ENCODE results near the gene ARHGAP24.

ARHGAP24 gene

GRCh38 chr4:85707611-85708010 lies 232.7 kb downstream of the ARHGAP24 start:
- no peak for DNase-seq

- no peak for DNase-seq
Observed at GRCh38 chr4:85708468-85708867, 233.5 kb downstream of the ARHGAP24 start.

DNA sequence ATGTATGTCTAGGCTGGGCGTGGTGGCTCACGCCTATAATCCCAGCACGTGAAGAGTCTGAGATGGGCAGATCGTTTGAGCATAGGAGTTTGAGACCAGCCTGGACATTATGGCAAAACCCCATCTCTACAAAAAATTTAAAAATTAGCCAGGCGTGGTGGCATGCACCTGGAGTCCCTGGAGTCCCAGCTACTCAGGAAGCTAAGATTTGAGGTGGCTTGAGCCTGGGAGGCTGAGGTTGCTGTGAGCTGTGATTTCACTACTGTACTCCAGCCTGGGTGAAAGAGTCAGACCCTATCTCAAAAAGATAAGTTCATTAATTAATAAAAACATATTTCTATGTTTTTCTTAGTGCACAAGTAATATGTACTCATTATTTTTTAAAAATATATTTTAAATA lies 238.1 kb downstream of the ARHGAP24 start:
- DNase-seq: no peak

GRCh38 chr4:85715991-85716737 lies 241.2 kb downstream of the ARHGAP24 start:
- no peak for DNase-seq

DNA sequence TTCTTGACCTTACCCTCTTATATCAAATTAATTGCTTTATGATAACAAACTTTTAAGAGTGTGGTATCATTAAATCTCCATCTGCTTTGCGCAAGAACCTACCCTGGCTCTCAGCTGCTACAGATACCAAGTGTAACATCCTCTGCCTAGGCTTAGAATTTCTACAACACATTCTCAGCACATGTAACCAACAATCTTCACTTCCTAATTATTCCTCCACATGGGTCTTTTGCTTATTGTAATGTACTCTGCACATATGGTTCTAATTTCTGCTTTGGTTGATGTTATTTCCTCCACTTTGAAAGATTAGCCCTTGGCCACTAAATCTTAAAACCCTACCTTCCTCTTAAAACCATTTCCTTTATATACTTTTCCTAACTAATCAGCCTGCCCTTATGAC lies 242.4 kb downstream of the ARHGAP24 start:
- DNase-seq: no peak

GRCh38 chr4:85717847-85718246 lies 242.9 kb downstream of the ARHGAP24 start:
- no peak for DNase-seq

DNA sequence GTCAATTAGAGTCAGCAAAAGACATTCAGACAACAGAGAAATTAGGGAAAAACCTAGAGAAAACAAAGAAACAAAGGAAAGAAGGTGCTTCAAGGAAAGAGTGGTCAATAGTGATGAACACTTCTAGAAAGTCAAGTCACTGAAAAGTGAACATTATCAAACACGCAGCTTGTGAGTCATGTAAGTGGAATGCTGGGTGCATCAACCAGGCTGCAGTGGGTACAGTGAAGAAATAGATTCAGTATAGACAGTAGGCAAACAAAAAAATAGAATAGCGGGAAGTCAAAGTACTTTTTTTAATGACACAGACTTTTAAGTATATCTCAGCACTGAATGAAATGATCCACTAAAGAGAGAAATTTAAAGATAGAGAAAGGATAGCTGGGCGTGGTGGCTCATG lies 245.8 kb downstream of the ARHGAP24 start:
- no peak for DNase-seq

DNA sequence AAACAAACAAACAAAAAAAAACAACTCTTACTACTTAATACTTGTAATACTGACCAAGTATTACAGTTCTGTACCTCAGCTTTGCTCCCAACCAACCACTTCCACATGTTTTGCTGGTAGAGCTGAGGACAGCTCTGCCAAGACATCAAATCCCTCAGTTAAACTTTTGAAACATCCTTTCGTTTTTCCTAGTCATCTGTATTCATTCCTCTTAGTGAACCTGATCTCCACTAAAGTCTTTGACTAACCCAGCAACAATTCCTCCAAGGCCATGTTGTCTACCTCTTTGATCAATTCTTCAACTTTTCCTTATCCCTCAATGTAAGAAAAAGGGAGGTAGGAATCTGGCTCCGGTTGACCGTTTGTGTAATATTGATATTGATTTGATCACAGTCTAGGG lies 247.5 kb downstream of the ARHGAP24 start:
- DNase-seq: no peak

- no peak for DNase-seq
Observed at GRCh38 chr4:85722807-85723206, 247.9 kb downstream of the ARHGAP24 start.

DNA sequence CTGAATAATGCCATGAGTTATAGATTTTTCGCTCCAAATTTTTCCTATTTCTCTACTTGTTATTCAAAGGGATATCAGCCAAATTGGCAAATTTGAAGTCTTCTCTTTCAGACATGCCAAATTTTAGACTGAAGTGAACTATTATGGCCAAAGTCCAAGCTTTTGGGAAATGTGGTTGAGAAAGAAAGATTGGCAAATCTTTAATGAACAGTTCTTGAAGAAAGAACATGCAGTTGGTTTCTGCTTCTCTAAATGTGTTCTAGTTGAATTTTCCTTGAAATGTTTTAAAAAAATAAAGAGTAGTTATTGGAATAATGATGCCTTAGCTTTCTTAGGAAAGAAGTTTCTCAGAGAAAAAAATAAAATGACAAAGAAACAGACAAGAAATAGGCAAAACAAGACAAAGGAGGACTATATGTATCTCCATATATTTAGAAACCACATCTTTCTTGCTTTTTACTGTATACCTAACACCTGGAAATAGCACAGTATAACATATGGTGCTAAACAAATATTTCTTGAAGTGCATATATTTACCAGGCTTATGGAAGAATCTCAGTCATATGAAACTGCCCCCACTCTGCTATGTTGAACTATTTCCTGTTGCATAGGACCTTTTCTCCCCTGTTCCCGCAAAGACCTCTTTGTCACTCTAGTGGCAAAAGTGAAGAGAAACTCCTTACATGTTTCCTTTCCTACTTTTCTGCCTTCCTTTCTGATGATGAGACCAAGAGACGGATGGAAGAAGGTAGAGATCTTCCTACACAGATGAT lies 250.0 kb downstream of the ARHGAP24 start:
- DNase-seq: no peak

GRCh38 chr4:85725721-85726170 lies 250.8 kb downstream of the ARHGAP24 start:
- DNase-seq: no peak

DNA sequence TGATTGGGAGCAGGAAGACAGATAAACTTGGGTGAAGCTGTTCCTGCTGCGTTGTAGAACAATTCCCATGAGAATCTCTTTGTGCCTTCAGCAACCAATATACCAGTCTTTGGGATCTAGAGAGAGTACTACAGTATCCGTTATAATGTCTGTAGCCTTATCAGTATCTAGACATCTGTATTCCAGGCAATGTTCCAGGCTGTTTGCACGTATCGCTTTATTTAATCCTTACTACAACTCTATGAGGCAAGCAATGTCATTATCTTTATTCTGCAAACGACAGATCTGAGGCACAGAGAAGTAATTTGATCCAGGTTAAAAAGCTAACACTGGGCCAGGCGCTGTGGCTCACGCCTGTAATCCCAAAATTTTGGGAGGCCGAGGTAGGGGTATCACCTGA lies 251.6 kb downstream of the ARHGAP24 start:
- no peak for DNase-seq

- DNase-seq: no peak
Observed at GRCh38 chr4:85728464-85728863, 253.5 kb downstream of the ARHGAP24 start.

DNA sequence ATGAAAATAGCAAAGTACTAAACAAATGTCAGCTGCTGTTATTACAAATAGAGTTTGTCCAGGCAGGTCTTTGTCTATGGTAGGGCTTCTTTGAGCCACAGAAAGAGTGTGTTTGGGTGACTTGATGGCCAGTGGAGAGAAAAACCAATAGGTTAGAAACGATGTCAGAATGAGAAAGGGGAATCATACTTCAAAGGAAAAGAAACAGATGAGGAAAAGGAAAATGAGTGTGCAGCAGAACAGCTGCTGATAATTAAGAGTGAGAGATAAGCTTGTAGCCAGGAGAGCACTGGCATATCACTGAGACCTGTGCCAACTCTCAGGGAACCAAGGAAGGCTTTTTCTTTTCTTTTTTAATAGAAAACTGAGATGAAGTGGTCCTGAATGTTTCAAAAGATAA lies 257.2 kb downstream of the ARHGAP24 start:
- DNase-seq: no peak

DNA sequence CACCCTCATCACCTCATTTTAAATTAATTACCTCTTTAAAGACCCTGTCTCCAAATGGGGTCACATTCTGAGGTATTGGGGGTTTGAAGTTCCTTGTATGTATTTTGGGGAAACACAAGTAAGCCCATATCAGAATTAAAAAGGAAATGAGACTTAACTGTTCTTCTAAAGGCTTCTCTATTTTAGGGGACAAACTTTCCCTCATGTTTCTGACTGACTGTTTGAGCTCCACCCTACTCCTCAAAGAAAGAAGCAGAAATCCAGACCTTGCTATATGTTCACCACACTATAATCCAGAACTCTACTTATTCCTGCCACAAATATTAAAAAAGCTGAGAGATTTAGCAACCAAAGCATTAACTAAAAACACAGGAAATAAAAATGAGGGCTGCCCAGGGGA lies 258.8 kb downstream of the ARHGAP24 start:
- no peak for DNase-seq

DNA sequence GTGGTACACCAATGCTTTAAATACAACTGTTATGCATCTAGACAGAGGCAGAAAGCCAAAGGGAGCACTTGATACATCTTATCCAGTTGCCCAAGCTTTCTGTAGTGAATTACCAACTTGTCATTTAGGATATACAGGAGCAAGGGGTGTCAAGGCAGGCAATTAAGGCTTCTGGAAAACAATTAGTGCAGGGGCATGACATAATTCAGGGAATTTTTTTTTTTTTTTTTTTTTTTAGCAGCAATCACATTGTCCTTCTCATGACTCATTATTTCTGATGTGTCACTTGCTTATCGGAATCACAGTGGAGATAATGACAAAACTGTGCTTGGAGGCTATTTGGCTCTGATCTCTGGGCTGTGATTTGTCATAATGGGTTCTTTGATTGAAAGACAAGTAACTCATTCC lies 259.5 kb downstream of the ARHGAP24 start:
- no peak for DNase-seq

- no peak for DNase-seq
Observed at GRCh38 chr4:85736571-85736970, 261.6 kb downstream of the ARHGAP24 start.

DNA sequence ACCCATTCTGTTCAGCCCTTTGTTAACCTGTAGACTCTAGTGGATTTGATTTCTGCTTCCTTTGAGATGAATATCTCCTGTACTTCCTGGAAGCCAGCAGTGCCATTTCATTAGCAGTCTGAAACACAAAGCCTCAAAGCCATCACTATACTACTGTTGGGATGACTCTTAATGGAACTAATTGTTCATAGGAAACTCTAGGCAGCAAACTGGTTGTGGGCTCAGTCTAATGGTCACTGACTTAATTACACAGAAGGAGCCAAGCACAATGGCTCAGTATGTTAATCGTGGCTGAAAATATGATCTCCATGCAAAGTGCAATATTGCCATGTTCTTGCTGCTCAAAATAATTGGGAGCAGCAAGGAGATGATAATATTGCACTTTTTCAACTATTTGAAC lies 262.3 kb downstream of the ARHGAP24 start:
- no peak for DNase-seq

DNA sequence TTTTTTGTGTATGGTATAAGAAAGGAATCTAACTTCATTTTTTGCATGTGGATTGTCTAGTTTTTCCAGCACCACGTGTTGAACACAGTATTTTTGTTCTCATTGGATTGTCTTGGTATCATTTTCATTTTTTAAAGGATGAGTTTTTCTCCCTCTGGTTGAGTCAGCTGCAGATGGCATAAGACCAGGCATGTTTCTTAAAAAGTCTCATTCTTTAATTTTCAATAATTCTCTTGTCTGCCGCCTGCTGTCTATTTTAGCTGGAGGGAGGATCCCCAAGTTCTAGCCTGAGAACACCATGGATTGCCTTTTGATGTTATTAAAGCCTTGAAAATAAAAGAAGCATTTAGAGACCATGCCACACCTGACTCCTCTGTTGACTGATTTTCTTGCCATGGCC lies 263.8 kb downstream of the ARHGAP24 start:
- no peak for DNase-seq

DNA sequence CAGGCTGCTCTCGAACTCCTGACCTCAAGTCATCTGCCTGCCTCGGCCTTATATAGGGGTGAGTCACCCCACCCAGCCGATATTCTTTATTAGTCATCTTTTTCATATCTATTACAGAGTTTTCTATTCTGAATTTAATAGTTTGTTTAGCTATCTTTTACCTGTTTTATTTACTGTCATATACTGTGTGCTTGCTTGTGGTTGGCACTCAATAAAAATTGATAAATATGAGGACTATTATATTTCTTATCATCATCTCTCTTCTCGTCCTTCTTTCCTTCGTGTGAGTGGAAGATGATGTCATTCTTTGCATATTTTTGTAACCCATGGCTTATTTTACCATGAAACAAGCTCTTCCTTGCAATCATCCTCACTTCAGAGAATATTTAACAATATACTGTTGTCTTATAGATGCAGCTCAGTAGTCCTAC lies 265.5 kb downstream of the ARHGAP24 start:
- DNase-seq: no peak

GRCh38 chr4:85741381-85741780 lies 266.4 kb downstream of the ARHGAP24 start:
- no peak for DNase-seq

DNA sequence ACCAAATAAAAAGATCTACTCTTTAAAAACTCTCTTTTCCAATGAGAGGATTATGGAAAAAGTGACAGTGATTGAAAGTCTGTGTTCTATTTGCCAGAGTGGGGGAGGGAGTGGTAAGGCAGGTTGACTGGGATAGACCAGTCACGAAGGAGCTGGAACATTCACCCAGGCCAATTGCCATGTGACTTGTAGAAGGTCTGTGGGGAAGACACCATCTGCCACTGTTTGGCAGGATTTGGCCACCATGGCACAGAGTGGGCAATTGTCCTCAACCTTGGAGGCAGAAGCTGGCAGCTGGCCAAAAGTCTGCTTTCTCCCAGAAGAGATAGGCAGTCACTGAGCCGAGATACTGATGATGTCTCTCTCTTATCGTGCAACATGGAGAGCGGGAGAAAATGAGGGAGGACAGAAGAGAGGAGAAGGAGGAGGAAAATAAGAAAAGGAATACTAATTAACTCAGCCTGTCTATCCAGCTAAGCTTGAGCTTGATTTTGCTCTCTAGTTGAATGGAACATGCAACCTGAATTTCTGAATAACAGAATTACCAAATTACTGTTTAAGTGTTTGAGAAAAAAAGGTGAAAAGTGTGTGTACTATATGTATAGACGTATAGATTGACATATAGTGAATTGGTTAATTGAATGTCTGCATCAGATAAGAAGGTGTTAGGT lies 267.1 kb downstream of the ARHGAP24 start:
- DNase-seq: no peak

GRCh38 chr4:85744950-85745349 lies 270.0 kb downstream of the ARHGAP24 start:
- no peak for DNase-seq

- DNase-seq: no peak
Observed at GRCh38 chr4:85745939-85746338, 271.0 kb downstream of the ARHGAP24 start.

Data from SW 1271 (cell line).